ENCODE measurements around the gene MICAL2. TPM values are rescaled to one million over a fixed set of nuclear protein-coding genes. Genes with fewer than 3 reads are reported as not detected.

The MICAL2 gene
- total RNA-seq (2013; cell fraction: nucleolus; rRNA removed) = 1.7 and 2.6 TPM in 2 replicates
- total RNA-seq (2014; rRNA removed) (2.2 and 3.4 TPM in 2 replicates), total RNA-seq (2014; rRNA removed; fragmentation: Illumina TruSeq; extraction: Trizol) (2.9 and 3.6 TPM in 2 replicates), total RNA-seq (2021) (4.9 and 5.6 TPM in 2 replicates), polyA plus RNA-seq (2011; rRNA removed) (1.3 and 1.8 TPM in 2 replicates), polyA plus RNA-seq (2014; fragmentation: Illumina TruSeq; extraction: Trizol) (1.5 and 2.6 TPM in 2 replicates), polyA plus RNA-seq (2014; fragmentation: Nextera tagmentation; extraction: Ambion mirVana) (1 to 10 TPM in 1 of 2 experiments, under 1 TPM in 1; 0.90 to 1.5 TPM), polyA plus RNA-seq (2014; rRNA removed) (2.0 and 2.5 TPM in 2 replicates), polyA plus RNA-seq (2016; fragmentation: Nextera tagmentation; extraction: Ambion mirVana) (1 to 10 TPM; 1.7 to 2.9 TPM), polyA minus RNA-seq (2011; rRNA and poly(A)+ RNA removed) (2.8 and 6.8 TPM in 2 replicates), Bru-seq, nascent RNA (percentile 19 among the genes with signal in this experiment), BruChase-seq, experiment 1, labeled RNA remaining after a 6-hour chase (percentile 16 among the genes with signal in this experiment), BruChase-seq, experiment 2, labeled RNA remaining after a 2-hour chase (percentile 16 among the genes with signal in this experiment)
- 0.41 TPM for polyA plus RNA-seq (2011; ENCODE audit: low read depth)
- polyA plus RNA-seq (2011; cell fraction: cytosol; rRNA removed) = 0.69 and 1.3 TPM in 2 replicates
- polyA plus RNA-seq (2011; cell fraction: nucleus; rRNA removed) = 1.3 and 1.9 TPM in 2 replicates
- 0.27 and 0.81 TPM in 2 replicates for polyA plus RNA-seq (2012)
- polyA minus RNA-seq (2011; cell fraction: cytosol; rRNA and poly(A)+ RNA removed) = 1.6 and 1.7 TPM in 2 replicates
- 2.7 and 4.9 TPM in 2 replicates for polyA minus RNA-seq (2011; cell fraction: nucleus; rRNA and poly(A)+ RNA removed)
- long read RNA-seq, experiment 1 = 0 reads
- long read RNA-seq, experiment 2, partial matches to known transcripts = 0 of 1 reads
- long read RNA-seq, experiment 2, other reads (novel, unspliced or antisense) = 1 of 1 reads

DNA sequence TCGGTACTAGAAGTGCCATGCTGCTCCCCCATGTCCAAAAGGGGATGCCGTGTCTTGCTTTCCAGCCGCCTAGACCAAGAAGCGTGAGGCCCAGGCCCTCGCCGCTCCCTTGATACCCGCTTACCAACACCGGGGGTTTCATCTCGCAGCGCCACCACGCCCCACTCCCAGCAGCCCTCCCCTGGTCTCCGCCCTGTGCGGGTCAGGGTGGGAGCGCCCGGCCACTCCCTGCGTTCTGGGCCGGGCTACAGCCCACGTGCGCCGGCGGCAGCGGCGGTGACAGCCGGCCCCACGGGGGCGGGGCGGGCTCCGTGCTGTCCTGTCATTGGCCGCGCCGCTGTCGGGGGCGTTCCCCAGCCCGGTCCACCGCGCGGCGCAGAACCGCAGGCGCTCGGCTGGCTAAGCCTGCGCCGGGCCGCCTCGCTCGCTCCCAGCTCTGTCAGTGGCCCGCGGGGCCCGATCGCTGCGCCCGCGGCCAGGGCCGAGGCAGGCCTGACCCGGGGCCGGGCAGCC lies at the start of gene MICAL2:
Gene MICAL2 (plus strand): TSS at position 390 of the 513 bp plus-strand sequence. CDS start 51,566 bp downstream, outside the sequence.
- no peaks in the 10 kb centered on the region; the same call in 1 of the 2 replicates for H3K4me1 ChIP-seq (ENCODE audit: control insufficient read depth, insufficient read depth, low read length)
- peak within 1 kb of the TSS; percentile 79 for H3K4me2 ChIP-seq (ENCODE audit: control insufficient read depth, insufficient read depth)
- peak within 1 kb of the TSS; percentile 77 for H2AFZ ChIP-seq (ENCODE audit: control insufficient read depth, low read depth, low read length)
- 15% methylated on average over 39 of the region's 56 CpGs for WGBS (ENCODE audit: insufficient coverage, insufficient replicate concordance, low lambda C conversion rate, missing lambda C conversion rate)
- TF ChIP-seq GATAD2B (conservative IDR thresholded peaks at IDR 0.05; ENCODE audit: low read depth) = 0 out of 2 replicates have a peak, but pooled peaks have one; percentile 27
- TF ChIP-seq BHLHE40 (IDR thresholded peaks at IDR 0.05; ENCODE audit: borderline replicate concordance in 1 of 2, low read depth in 2 of 2, low read length in 1 of 2) = peak; percentile 62 to 85; a peak in 3 of 4 replicates
- TF ChIP-seq NR2C2 (IDR thresholded peaks at IDR 0.05; ENCODE audit: borderline replicate concordance, control insufficient read depth, insufficient read length, low read depth) = no peak
- 0 out of 2 replicates have a peak, but pooled peaks have one; percentile 15 for TF ChIP-seq NR2F1 (conservative IDR thresholded peaks at IDR 0.05)
- no peak for TF ChIP-seq NRF1 (conservative IDR thresholded peaks at IDR 0.05; ENCODE audit: low read depth, low read length)
- TF ChIP-seq WRNIP1 (IDR thresholded peaks at IDR 0.05; ENCODE audit: borderline replicate concordance, low read depth, low read length) = no peak
- TF ChIP-seq POLR2A (IDR thresholded peaks at IDR 0.05; ENCODE audit: low read depth, low read length) = peak; percentile 27; the same call in 1 of the 2 replicates
- TF ChIP-seq, protein P1, sequence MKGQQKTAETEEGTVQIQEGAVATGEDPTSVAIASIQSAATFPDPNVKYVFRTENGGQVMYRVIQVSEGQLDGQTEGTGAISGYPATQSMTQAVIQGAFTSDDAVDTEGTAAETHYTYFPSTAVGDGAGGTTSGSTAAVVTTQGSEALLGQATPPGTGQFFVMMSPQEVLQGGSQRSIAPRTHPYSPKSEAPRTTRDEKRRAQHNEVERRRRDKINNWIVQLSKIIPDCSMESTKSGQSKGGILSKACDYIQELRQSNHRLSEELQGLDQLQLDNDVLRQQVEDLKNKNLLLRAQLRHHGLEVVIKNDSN (IDR thresholded peaks at IDR 0.05; ENCODE audit: borderline replicate concordance, extremely low read length, insufficient read depth, low read depth, low read length) = peak; percentile 71
- TF ChIP-seq, protein P2, sequence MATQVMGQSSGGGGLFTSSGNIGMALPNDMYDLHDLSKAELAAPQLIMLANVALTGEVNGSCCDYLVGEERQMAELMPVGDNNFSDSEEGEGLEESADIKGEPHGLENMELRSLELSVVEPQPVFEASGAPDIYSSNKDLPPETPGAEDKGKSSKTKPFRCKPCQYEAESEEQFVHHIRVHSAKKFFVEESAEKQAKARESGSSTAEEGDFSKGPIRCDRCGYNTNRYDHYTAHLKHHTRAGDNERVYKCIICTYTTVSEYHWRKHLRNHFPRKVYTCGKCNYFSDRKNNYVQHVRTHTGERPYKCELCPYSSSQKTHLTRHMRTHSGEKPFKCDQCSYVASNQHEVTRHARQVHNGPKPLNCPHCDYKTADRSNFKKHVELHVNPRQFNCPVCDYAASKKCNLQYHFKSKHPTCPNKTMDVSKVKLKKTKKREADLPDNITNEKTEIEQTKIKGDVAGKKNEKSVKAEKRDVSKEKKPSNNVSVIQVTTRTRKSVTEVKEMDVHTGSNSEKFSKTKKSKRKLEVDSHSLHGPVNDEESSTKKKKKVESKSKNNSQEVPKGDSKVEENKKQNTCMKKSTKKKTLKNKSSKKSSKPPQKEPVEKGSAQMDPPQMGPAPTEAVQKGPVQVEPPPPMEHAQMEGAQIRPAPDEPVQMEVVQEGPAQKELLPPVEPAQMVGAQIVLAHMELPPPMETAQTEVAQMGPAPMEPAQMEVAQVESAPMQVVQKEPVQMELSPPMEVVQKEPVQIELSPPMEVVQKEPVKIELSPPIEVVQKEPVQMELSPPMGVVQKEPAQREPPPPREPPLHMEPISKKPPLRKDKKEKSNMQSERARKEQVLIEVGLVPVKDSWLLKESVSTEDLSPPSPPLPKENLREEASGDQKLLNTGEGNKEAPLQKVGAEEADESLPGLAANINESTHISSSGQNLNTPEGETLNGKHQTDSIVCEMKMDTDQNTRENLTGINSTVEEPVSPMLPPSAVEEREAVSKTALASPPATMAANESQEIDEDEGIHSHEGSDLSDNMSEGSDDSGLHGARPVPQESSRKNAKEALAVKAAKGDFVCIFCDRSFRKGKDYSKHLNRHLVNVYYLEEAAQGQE (IDR thresholded peaks at IDR 0.05; ENCODE audit: low read depth, low read length) = no peak
- no peak for TF ChIP-seq ZSCAN29 (IDR thresholded peaks at IDR 0.05)
- TF ChIP-seq MXI1 (IDR thresholded peaks at IDR 0.05; ENCODE audit: low read depth, low read length) = peak; percentile 22; the same call in 1 of the 2 replicates
- ATAC-seq = peak; percentile 99
- in situ Hi-C loops (cut with MboI) = no loop called here
- H3K27me3 ChIP-seq (replicated peaks in 1 of 2; ENCODE audit: control insufficient read depth in 2 of 2, insufficient read depth in 2 of 2, low read length in 1 of 2) = no peaks in the 10 kb centered on the region
- no peaks in the 10 kb centered on the region for H3K9me3 ChIP-seq (replicated peaks; ENCODE audit: control insufficient read depth, insufficient read depth, low read length)
- no peak within 1 kb of the TSS; the same call in 1 of the 2 replicates for H3K9ac ChIP-seq (ENCODE audit: control insufficient read depth, insufficient read depth, low read length)
- POLR2A ChIA-PET = no interaction called here
- CTCF ChIA-PET = interaction anchor here (1.4 kb wide), 1 partner anchor 11 kb away, joined by 5 read pairs; no protein-coding TSS in a partner anchor
- FAIRE-seq = no peak
- SMC1A ChIA-PET (ENCODE audit: uncharacterized antibody, unreplicated experiment) = interaction anchor here (1.0 to 1.5 kb wide), 2 partner anchors 8 to 11 kb away, joined by 3 read pairs; no protein-coding TSS in a partner anchor
- no peak within 1 kb of the TSS for H3K27ac ChIP-seq (ENCODE audit: control insufficient read depth, insufficient read depth)
- RAD21 ChIA-PET (ENCODE audit: unreplicated experiment) = no interaction called here
- no peaks in the 10 kb centered on the region for H4K20me1 ChIP-seq (ENCODE audit: control insufficient read depth, insufficient read depth)
- intact Hi-C loops (cut with micrococcal nuclease; ENCODE audit: unreplicated experiment) = no loop called here
- DNase-seq (ENCODE audit: low read depth, low spot score) = peak; percentile 23
- no peaks in the 10 kb centered on the region for H3K79me2 ChIP-seq (ENCODE audit: control insufficient read depth, insufficient read depth, low read length)
- no peaks in the 10 kb centered on the region for H3K36me3 ChIP-seq (ENCODE audit: control insufficient read depth in 2 of 2, insufficient read depth in 2 of 2, low read length in 1 of 2)
- BruUV-seq (replicated peaks) = no TSS peak
- H3K4me3 ChIP-seq = peak within 1 kb of the TSS; percentile 59; the same call in 1 of the 2 replicates
